SKM-1 treated with dmso at 0.1 percent for 144 hours (cell line): ENCODE data around the gene OXA1L.
"Not testable (repeated sequence)": the region's sequence is repeated elsewhere in the genome, so short reads cannot be mapped to it uniquely, and the experiment has no call there.

Source experiments
- DNase-seq: peaks from one replicate; lab custom pipeline; 2025; ENCODE audit not compliant: unreplicated experiment; lab: John Stamatoyannopoulos, UW

OXA1L gene

DNA sequence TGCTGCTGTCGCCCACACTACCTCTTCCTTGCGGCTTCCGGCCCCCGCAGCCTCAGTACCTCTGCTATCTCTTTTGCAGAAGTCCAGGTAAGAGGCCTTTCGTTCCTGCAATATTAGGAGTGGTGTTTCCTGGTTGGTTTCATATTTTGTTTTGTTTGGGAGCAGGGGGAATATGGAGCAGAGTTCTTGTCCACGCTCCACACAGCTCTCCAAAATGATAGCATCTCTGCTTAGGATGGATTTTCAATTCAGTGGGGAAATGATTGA lies 768 bp downstream of the OXA1L start:
- DNase-seq: no peak

DNA sequence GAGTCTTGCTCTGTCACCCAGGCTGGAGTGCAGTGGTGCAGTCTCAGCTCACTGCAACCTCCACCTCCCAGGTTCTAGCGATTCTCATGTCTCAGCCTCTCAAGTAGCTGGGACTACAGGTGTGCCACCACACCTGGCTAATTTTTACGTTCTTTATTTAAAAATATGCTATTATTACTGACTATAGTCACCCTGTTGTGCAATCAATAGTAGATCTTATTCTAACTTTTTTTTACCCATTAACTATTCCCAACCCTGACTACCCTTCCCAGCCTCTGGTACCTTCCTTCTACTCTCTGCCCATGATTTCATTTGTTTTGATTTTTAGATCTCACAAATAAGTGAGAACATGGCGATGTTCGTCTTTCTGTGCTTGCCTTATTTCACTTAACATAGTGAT lies 2.5 kb downstream of the OXA1L start:
- DNase-seq: no peak

DNA sequence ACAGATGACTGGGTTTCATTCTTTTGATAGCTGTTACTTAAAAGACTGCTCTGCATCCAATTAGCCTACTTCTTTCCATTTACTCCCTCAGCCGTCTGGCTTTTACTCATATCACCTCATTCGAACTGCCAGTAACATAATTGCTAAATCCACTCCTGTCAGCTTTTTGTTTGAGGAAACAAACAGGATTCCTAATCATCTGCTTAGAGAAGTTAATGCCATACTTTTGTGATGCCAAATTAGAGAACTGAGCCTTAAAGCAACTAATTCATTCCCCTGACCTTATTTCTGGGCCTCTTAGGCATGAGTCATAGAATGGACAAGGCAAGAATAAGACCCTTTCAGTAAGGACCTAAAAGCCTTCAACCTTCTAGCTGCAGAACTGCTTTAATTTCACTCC lies 2.9 kb downstream of the OXA1L start:
- no peak for DNase-seq

DNA sequence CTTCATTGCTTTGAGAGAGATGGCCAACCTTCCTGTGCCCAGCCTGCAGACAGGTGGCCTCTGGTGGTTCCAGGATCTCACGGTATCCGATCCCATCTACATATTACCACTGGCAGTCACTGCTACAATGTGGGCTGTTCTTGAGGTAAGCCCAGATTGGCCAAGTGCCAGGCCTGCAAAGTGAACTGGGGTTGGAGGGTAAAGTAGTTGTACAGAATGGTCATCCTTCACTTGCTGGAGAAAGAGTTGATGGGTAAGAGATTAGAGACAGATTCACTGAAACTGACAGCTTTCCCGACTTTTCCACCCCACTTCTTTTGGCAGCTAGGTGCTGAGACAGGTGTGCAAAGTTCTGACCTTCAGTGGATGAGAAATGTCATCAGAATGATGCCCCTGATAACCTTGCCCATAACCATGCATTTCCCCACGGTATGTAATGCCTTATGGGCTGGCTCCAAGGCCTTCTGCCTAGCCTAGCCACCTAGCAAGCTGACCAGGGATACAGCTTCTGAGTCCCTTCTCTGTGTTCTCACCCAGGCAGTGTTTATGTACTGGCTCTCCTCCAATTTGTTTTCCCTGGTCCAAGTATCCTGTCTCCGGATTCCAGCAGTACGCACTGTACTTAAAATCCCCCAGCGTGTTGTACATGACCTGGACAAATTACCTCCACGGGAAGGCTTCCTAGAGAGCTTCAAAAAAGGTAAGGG lies 4.1 kb downstream of the OXA1L start:
- no peak for DNase-seq

DNA sequence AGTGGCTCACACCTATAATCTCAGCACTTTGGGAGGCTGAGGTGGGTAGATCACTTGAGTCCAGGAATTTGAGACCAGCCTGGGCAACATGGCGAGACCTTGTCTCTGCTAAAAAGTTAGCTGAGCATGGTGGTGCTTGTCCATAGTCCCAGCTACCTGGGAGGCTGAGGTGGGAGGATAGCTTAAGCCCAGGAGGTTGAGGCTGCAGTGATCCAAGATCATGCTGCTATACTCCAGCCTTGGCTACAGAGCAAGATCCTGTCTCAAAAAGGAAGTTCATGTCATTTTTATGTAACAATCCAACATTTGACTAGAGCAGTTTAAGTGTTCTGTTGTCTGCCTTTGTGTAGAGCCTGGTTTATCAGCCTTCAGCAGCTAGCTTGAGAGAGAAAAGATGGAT lies 6.2 kb downstream of the OXA1L start:
- no peak for DNase-seq

DNA sequence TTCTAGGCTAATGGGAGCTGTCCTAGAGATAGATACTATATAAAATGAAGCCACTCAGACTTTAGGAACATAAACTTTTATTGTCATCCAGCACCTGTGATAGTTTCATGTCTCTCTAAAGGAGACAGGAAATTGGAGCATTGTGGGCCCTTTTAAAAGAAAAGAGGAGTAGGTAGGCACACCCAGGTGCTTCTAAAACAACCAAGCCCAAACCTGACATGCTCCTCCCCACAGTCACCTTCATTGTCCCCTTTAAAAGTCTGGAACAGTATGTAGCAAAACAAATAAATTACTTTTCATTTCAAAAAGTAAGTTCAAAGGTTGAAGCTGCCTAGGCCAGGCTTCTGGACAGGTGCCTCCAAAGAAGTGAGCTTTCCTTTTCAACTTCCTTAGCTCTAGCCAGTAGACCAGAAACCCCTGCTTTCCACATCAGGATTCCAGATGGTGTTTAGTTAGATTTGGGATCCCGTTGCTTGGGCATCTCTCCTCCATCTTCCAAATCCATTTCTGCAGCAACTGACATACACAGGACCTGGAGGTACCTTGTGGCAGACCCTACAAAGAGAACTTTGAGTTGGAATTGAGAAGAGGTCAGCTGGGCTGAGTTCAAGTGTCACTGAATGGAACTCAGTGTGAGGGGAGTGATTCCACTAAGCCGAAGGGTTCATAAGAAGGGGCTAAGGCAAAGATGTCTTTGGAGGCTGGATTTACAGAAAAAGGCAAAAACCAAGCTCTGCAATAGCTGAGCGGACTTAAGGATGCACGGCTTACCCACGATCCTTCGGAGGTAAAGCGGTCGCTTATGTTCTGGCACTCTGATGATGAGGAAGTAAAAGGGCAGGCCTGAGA lies 6.9 kb downstream of the OXA1L start:
- no peak for DNase-seq

DNA sequence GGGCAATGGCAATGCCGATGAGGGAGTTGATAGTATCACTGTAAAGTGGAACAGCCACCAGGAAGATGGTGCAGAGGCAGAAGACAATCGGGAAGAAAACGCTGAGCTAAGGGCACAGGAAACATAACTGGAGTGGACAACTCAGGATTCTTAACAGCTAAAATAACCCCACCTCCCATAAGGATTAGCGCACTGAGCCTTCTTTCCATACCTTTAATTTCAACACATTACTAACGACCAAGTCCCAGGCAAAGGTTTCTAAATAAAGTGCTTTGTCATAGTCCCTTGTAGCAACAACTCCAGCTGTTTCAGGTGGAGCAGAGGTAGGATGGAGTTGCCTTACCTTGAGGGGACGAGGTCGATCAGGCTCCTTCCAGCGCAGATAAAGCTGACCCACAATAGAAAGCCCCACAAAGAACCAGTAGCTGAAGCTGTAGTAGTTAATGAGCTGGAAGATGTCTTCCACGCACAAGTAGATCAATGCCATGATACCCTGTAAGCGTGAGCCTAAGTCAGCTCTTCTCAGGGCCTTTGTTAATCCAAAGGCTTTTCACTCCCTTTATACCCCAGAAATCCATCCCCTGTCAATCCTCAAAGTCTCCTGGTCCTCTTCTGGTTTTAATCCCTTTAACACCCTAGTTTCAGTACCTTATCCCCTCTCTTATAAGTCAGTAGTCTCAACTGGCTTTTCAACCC lies 7.7 kb downstream of the OXA1L start:
- DNase-seq: no peak

DNA sequence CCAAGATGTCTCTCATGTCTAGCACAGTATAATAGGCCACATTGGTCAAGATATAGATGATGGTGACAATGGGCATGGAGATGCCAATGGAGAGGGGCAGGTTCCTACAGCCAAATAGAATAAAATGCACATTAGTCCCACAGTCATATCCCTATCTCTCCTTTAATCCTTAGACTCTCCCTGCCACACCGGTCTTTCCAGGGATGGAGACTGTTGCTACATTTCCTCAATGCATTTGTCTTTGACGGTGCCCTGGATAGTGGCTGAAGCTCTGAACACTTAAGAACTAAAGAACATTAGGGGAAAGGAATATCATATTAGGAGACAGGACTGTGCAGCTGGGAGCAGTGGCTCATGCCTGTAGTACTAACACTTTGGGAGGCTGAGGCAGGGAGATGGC lies 9.7 kb downstream of the OXA1L start:
- no peak for DNase-seq

DNA sequence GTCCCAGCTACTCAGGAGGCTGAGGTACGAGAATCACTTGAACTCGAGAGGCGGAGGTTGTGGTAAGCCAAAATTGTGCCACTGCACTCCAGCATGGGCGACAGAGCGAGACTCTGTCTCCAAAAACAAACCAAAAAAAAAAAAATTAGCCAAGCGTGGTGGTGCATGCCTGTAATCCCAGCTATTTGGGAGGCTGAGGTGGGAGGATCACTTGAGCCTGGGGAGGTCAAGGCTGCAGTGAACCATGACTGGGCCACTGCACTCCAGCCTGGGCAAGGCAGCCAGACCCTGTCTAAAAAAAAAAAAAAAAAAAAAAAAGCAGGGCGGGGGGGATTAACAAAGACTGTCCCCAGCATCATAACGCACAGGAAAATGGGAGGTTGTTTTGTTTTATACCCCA lies 10.4 kb downstream of the OXA1L start:
- not testable (repeated sequence) for DNase-seq

DNA sequence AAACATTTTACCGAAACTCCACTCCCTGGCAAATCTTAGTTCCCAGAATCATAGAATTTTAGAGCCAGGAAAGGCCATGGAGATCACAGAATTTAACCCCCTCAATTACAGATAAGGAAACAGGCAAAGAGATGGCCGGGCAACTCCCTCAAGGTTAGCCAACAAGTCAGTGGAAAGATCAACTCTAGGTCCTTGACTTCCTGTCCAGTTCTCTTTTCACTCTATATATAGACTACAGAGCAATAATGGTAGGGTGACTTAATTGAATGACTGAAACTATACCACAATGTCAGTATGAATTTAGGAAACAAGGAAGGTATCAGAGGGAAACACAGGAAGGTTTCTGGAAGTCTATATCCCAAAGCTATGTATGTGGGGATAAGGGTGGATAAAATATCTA lies 11.6 kb downstream of the OXA1L start:
- DNase-seq: peak; percentile 22

DNA sequence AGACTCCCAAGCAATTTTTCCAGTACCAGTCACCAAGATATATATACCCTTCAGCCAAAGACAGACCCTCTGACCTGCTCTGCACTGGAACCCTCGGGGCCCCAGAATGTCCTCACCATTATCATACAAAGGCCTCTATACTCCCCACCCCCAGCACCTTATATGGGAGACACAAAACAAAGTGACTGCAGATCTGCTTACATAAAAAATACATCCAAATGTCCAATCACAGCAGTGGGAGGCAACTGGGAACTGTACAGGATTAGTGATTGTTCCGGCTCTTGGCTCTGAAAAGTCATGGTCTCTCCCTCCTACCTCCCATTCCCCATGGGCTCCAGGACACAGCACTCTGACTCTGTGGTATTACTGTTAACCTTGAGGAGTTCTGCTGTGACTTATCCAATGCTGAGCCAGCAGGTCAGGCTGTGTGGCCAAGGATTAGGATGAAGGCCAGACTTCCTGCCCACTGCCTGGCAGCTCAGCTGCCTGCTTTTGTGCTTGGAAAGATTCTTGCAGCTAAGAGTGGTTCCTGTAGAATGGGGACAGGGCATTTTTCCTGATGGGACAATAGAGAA lies 13.7 kb downstream of the OXA1L start:
- DNase-seq: no peak

DNA sequence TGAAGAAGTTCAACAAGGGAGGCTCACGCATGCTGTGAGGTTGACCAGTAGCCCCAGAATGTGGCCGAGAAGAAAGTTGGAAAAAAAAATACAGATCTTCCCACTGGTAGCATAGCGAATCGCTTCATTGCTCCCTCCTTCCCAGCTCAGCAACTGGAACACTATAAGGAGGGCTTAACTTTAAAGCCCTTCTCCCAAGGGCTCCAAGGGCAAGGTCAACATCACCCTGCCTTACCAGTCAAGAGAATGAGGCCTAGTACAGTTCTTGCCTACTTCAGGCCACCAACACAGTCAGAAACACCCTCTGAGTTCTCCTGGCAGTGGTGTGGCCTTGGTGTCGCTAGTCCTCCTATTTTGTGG lies 14.4 kb downstream of the OXA1L start:
- no peak for DNase-seq

DNA sequence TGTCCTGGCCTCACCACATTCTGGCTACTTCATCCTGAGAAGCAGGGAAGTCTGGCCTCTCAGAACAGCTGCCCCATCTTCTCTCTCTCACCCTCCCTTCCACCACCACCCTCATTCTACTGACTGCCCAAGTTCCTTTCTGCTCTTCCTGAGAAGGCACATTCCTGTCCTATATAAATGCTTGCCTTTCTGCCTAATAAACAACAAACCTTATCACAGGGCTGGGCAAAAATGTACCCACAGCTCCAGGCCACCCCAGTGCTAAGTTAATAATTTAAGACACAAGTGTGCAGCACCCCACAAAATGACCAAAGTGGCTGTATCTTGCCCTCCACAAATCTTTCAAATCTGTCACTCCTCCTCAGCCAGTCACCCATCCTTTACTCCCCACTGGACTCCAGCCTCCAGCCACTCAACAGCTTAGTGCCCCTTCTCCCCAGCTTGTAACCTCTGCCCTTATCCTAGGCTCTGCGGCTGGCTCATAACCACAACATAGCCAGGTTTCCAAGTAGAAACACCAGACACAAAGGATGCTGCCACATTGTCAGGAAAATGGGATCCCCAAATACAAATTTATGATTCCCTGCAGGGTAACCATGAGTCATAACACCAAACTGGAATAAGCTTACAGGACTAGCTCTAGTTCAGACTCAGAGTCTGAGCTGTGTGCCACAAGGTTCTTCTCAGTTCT lies 15.0 kb downstream of the OXA1L start:
- DNase-seq: no peak

DNA sequence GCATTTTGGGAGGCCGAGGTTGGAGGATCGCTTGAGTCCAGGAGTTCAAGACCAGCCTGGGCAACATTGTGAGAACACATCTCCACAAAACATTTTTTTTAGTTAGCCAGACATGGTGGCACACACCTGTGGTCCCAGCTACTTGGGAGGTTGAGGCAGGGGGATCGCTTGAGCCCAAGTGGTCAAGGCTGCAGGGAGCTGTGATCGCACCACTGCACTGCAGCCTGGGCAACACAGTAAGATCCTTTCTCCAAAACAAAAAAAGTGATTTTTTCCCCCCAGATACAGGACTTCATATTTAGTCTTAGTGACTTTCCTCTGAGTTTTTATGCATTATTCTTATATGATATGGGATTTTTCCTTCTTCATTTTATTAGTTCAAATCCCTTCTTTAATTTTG lies 20.2 kb downstream of the OXA1L start:
- no peak for DNase-seq

DNA sequence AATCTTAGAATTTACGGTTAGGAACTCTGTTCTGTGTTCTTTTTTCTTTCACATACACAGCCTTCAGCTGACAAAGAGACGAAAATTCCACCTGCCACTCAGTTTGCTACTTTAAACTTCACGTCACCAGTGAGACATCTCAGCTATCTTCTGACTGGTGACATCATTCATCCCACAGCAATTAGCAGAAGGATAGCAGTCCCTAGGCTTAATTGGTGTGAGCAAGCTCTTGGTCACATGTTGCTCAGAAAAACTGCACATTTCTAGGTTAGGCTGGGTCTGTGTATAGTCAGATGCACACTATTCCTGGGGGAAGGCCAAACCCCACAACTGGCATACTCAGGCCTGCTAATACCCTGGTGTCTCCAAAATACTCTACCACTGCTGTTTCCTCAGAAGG lies 24.8 kb downstream of the OXA1L start:
- no peak for DNase-seq

DNA sequence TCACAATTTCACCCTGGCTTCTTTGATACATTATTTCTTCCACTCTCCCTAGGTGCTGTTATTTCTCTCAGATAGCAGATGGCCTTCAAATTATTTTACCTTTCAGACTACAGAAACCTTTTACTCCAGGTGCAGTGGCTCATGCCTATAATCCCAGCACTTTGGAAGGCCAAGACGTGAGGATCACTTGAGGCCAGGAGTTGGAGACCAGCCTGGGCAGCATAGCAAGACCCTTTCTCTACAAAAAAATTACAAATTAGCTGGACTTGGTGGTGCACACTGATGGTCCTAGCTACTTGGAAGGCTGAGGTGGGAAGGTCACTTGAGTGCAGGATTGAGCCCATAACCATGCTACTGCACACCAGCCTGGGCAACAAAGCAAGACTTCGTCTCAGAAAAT lies 25.7 kb downstream of the OXA1L start:
- DNase-seq: no peak

DNA sequence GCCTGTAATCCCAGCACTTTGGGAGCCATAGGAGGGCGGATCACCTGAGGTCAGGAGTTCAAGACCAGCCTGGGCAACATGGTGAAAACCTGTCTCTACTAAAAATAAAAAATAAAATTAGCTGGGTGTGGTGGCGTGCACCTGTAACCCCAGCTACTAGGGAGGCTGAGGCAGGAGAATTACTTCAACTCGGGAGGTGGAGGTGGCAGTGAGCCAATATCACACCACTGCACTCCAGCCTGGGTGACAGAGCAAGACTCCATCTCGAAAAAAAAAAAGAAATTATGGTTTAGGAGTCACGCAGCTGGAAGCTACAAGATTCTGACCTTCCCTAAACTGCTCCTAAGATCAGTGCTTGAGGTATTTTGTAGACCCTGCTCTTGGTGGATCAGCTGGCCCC lies 27.1 kb downstream of the OXA1L start:
- not testable (repeated sequence) for DNase-seq

DNA sequence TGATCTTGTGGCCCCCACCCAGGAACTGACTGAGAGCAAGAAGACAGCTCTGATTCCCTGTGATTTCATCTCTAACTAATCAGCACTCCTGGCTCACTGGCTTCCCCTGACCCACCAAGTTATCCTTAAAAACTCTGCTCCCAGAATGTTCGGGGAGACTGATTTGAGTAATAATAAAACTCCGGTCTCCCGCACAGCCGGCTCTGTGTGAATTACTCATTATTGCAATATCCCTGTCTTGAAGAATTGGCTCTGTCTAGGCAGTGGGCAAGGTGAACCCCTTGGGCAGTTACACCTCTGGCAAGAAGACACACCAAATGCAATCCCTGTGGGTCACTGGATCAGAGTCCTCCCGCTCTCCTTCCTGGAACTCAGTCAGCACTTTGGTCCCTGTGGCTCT lies 27.5 kb downstream of the OXA1L start:
- DNase-seq: no peak

DNA sequence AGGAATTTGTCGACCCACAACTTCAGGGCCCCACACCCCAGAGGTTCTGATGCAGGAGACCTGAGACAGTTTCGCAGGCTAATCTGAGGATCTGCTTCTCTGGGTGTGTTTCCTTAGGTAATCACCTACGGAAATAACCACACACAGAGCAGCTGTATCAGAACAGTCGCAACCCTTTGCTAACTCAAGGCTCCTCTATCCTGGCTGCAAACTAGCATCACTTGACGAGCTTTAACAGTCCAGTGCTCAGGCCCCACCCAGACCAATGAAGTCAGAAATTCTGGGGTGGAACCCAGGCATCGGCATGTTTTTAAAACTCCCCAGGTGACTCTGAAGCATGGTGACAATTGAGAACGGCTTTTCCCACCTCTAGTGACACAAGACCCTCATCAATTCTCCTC lies 28.1 kb downstream of the OXA1L start:
- no peak for DNase-seq

DNA sequence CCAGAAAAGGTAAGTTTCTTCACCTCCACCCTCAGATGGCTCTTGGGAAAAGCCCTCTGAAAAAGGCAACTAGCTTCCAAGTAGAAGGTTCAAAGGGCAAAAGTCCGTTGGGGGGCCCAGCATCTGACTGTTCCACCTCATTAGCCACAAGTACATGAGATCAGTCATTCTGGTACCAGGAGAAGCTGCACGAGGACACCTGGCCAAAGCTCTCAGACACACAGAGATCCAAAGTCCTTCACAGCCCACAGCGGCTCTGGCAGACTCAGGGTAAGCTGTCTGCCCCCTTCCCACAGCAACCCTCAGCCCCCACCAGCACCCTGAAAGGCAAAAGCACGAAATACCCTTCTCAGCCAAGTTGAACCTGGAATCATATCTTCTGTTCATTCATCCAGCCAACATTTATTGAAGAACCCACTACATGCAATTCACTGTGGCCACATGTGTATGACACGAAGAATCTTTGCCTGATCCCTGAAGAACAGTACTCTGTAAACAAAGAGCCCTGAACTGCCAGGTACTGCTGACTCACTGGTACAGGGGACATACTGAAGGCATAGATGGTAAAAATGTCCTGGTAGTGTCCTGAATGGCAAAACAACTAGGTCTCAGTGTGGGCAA lies 29.7 kb downstream of the OXA1L start:
- DNase-seq: no peak
